Measurements from ENCODE around the gene CASP1.
A peak's percentile ranks its signal among the peaks of the same experiment; 100 is the strongest.
"Not testable (repeated sequence)": the region's sequence is repeated elsewhere in the genome, so short reads cannot be mapped to it uniquely, and the experiment has no call there.

CASP1 gene

DNA sequence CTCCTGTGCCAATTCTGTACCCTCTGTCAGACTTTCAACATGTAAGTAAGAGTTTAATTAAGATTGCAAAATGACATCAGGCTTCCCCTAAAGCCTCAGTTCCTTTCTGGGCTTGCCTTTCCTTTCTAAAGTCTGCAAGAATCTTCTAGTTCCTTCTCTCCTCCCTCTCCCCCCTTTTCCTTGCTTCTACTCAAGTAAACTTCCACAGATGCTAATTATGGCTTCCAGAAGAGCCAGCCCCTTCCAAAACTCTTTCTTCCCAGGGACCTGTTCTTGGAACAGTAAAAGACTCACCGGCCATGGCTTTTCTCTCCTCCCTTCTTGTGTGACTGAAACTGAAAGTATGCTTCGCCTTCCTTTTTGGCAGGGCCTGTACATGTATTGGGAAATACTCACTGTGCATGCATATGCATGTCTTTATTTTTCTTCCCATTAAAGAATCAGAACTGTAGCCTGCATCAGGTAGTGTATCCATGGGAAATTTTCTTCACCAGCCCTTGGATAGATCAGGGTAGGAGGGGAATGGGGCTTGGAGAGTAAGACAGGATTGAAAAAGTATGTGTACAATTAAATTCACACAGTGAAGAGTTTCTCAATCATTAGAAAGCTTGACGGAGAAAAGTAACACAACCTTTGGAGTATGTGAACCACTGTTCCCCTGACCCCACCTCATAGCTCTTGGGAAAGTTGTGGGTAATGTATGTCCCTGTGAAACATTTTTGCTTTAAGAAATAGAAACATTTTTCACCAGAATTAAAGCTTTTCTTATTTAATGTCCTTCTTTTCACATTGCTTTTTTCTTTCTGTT lies at the start of gene CASP1:
TSS of gene CASP1 (minus strand) at position 332 of the 808 bp plus-strand sequence. CDS start at position 301, 31 bp downstream.
- H3K4me3 ChIP-seq (ENCODE audit: control insufficient read depth, low read depth, low read length): peak within 1 kb of the TSS; percentile 25
- peak; percentile 41 for DNase-seq (ENCODE audit: low read depth)
- TF ChIP-seq, protein P1, sequence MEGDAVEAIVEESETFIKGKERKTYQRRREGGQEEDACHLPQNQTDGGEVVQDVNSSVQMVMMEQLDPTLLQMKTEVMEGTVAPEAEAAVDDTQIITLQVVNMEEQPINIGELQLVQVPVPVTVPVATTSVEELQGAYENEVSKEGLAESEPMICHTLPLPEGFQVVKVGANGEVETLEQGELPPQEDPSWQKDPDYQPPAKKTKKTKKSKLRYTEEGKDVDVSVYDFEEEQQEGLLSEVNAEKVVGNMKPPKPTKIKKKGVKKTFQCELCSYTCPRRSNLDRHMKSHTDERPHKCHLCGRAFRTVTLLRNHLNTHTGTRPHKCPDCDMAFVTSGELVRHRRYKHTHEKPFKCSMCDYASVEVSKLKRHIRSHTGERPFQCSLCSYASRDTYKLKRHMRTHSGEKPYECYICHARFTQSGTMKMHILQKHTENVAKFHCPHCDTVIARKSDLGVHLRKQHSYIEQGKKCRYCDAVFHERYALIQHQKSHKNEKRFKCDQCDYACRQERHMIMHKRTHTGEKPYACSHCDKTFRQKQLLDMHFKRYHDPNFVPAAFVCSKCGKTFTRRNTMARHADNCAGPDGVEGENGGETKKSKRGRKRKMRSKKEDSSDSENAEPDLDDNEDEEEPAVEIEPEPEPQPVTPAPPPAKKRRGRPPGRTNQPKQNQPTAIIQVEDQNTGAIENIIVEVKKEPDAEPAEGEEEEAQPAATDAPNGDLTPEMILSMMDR (IDR thresholded peaks at IDR 0.05; ENCODE audit: control insufficient read depth, insufficient read depth, low read depth, low read length, missing control alignments): no peak

DNA sequence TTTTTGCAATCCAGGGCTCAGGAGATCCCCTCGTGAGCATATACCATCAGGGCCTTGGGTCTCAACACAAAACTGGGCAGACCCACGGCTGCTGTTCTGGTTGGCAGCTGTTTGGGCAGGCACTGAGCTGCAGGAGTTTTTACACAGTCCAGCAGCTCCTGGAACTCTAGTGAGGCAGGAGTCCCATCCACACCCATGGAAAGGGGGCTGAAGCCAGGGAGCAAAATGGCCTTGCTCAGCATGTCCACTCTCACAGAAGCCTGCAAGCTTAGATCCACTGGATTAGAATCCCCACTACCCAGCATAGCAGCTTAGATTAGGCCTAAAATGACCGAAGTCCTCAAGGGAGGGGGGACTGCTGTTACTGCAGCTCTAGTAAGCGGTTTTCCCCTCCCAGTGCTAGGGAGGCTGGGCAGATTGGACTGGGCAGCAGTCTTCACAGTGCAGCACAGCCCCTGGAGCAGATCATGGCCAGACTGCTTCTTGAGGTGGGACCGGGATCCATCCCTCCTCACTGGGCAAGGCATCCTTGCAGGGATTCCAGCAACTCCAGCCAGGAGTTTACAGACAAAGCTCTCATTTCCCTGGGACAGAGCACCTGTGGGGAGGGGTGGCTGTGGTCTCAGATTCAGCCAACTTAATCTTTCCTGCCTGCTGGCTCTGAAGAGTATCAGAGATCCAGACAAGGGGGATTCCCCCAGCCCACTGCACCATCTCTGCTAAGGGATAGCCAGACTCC lies 46.6 kb upstream of the CASP1 start:
- DNase-seq (ENCODE audit: low read depth): no peak
- TF ChIP-seq, protein P1 (IDR thresholded peaks at IDR 0.05; ENCODE audit: control insufficient read depth, insufficient read depth, low read depth, low read length, missing control alignments): no peak
- no peak overlapping the region for H3K4me3 ChIP-seq (ENCODE audit: control insufficient read depth, low read depth, low read length)

DNA sequence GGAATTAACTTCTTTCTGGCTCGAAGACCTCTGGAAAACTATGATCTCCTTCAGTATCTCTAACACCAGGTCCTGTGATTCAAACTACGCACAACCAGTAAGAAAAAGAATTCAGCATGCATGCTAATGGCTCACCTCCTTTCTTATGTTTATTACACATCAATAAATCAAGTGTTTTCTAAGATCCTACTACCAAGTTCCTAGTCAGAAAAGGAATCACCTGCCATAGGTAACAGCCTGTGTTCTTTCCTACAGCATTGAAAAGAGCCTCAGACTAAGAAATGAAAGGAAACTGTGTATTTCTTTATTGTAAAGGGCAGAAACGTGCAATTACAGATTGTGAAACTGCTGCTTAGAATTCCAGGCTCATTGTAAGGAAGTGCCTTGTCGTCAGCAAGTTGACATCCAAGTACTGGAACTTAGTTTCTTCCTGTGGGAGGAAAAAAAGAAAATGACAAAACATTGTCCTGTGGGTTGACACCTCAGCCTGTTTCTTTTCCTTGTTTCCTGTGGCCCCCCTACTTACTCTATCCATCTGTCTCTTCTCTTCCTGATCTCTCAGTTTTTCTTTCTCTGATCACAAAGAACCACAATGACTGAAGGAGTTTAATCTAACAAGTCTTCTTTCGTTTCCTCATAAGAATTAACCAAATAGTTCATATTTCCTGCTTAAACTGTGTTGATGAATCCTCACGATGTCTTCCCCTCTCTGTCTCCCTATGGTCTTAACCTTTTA lies 45.4 kb upstream of the CASP1 start:
- DNase-seq (ENCODE audit: low read depth); H3K4me3 ChIP-seq (ENCODE audit: control insufficient read depth, low read depth, low read length): not testable (repeated sequence)

DNA sequence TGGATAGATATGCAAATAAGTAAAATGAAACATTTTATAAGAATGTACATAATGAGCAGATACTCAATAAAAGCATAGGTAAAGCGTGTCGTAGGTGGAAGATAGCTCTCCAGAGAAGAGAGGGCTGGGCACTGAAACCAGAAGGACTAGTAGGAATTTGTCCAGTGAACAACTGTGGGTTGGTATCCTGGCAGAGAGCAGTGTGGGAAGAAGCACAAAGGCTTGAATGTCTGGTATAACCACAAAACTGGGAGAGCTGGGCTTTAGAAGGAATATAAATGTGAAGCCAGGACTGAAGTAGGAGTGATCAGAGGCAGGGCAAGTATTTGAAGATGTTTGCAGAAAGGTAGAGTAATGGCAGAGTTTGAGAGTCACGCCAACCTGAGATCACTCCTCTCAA lies 43.3 kb upstream of the CASP1 start:
- DNase-seq (ENCODE audit: low read depth): no peak
- TF ChIP-seq, protein P1 (IDR thresholded peaks at IDR 0.05; ENCODE audit: control insufficient read depth, insufficient read depth, low read depth, low read length, missing control alignments): no peak
- H3K4me3 ChIP-seq (ENCODE audit: control insufficient read depth, low read depth, low read length): no peak overlapping the region

DNA sequence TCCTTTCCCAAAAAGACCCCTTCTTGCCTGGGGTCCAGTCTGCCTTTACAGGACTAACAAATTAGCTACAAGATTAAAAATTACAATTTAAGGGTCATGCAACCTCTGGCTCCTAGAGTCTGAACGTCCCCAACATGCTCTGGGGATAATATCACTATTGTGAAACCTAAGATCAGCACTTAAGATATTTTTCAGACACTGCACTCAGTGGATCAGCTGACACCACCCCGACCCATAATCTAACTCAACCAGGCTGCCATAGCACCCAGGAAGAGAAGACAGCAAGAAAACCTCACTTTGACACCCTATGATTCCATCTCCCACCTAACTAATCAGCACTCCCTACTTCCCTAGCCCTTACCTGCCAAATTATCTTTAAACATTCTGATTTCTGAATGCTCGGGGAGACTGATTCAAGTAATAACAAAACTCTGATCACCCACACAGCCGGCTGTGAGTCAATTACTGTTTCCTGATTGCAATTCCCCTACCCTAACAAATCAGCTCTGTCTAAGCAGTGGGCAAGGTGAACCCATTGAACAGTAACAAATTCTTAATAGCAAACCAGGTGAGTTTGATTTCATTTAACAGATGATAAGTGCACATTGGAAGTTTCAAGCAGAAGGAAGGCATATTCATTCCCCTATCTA lies 42.3 kb upstream of the CASP1 start:
- DNase-seq (ENCODE audit: low read depth); H3K4me3 ChIP-seq (ENCODE audit: control insufficient read depth, low read depth, low read length): not testable (repeated sequence)

DNA sequence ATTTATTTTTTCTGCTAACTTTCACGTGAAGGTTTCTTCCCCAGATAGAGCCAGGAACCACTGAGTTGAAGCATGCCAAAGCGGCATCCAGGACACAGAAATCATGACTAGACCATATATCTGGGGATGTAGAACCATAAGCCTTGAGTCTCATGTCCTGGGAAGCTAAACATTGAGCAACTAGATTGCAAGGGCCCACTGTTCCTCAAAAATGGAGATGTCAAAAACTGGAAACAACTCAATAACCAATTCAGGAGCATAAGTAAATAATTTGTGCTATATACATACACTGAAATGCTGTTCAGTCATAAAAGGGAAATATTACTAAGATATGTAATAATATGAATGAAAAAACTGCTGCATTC lies 39.2 kb upstream of the CASP1 start:
- TF ChIP-seq, protein P1 (IDR thresholded peaks at IDR 0.05; ENCODE audit: control insufficient read depth, insufficient read depth, low read depth, low read length, missing control alignments): no peak

DNA sequence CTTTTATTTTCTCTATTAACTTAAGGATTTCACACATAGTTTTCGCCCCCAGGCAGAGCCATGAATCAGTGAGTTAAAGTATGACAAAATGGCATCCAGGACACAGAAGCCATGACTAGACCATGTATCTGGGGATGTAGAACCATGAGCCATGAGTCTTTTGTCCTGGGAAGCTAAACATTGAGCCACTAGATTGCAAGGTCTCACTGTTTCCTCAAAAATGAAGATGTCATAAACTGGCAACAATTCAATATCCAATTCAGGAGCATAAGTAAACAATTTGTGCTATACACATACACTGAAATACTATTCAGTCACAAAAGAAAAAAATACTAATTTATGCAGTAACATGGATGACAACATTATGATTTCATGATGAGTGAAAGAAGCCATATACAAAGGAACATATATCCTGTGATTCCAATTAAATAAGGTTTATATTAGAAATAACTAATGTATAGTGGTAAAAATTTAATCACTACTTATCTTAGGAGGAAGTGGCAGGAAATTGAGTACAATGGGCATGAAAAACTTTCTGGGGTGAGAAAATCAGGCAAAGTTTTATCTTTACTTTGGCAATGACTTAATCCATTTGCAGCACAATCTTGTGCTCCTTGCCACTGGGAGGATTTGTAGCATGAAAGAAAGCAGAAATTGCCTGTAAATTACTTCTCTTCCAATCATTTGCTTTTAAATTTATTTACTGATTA lies 38.7 kb upstream of the CASP1 start:
- DNase-seq (ENCODE audit: low read depth): no peak
- TF ChIP-seq, protein P1 (IDR thresholded peaks at IDR 0.05; ENCODE audit: control insufficient read depth, insufficient read depth, low read depth, low read length, missing control alignments): no peak
- H3K4me3 ChIP-seq (ENCODE audit: control insufficient read depth, low read depth, low read length): no peak overlapping the region

More for the DNA sequence above, 39.2 kb upstream of the CASP1 start:
- H3K4me3 ChIP-seq (ENCODE audit: control insufficient read depth, low read depth, low read length): no peak overlapping the region
- no peak for DNase-seq (ENCODE audit: low read depth)

DNA sequence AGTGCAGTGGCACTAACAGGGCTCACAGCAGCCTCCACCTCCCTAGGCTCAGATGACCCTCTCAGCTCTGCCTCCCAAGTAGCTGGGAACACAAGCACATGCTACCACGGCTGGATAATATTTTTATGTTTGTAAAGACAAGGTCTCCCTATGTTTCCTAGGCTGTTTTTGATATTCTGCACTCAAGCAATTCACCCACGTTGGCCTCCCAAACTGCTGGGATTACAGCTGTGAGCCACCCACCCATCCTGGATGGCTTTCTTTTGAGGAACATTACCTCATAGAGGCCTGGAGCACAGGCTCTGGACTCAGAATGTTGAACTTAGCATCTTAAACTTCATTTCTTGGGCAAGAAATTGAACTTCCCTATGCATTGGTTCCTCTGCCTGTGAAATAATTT lies 37.1 kb upstream of the CASP1 start:
- not testable (repeated sequence) for H3K4me3 ChIP-seq (ENCODE audit: control insufficient read depth, low read depth, low read length); DNase-seq (ENCODE audit: low read depth)

Measured in AG09309 (cell line).